ENCODE data around the gene GLT1D1. TPM values are rescaled to one million over a fixed set of nuclear protein-coding genes. Genes with fewer than 3 reads are reported as not detected.

GLT1D1 gene
- total RNA-seq, 1 donor from 2014 or later = not detected

- DNase-seq (ENCODE audit: low read depth) = no peak
Measured at GRCh38 chr12:128911861-128912260, 58.6 kb downstream of the GLT1D1 start.

- no peak for DNase-seq (ENCODE audit: low read depth)
Measured at GRCh38 chr12:128914908-128915563, 61.8 kb downstream of the GLT1D1 start.

GRCh38 chr12:128916425-128916824, 63.1 kb downstream of the GLT1D1 start:
- no peak for DNase-seq (ENCODE audit: low read depth)

- no peak for DNase-seq (ENCODE audit: low read depth)
Measured at GRCh38 chr12:128918481-128919260, 65.4 kb downstream of the GLT1D1 start.

GRCh38 chr12:128920468-128920867, 67.2 kb downstream of the GLT1D1 start:
- DNase-seq (ENCODE audit: low read depth) = peak; percentile 73

GRCh38 chr12:128928361-128928760, 75.1 kb downstream of the GLT1D1 start:
- no peak for DNase-seq (ENCODE audit: low read depth)

GRCh38 chr12:128929057-128929456, 75.8 kb downstream of the GLT1D1 start:
- DNase-seq (ENCODE audit: low read depth) = no peak

- no peak for DNase-seq (ENCODE audit: low read depth)
Measured at GRCh38 chr12:128930606-128931005, 77.3 kb downstream of the GLT1D1 start.

GRCh38 chr12:128932521-128932920, 79.2 kb downstream of the GLT1D1 start:
- no peak for DNase-seq (ENCODE audit: low read depth)

GRCh38 chr12:128933039-128933438, 79.8 kb downstream of the GLT1D1 start:
- no peak for DNase-seq (ENCODE audit: low read depth)

- no peak for DNase-seq (ENCODE audit: low read depth)
Measured at GRCh38 chr12:128933926-128934325, 80.6 kb downstream of the GLT1D1 start.

- no peak for DNase-seq (ENCODE audit: low read depth)
Measured at GRCh38 chr12:128938886-128939285, 85.6 kb downstream of the GLT1D1 start.

- no peak for DNase-seq (ENCODE audit: low read depth)
Measured at GRCh38 chr12:128940090-128940888, 87.0 kb downstream of the GLT1D1 start.

- DNase-seq (ENCODE audit: low read depth) = no peak
Measured at GRCh38 chr12:128940974-128941373, 87.7 kb downstream of the GLT1D1 start.

- no peak for DNase-seq (ENCODE audit: low read depth)
Measured at GRCh38 chr12:128942960-128943477, 89.7 kb downstream of the GLT1D1 start.

GRCh38 chr12:128944956-128945355, 91.7 kb downstream of the GLT1D1 start:
- DNase-seq (ENCODE audit: low read depth) = no peak

- DNase-seq (ENCODE audit: low read depth) = no peak
Measured at GRCh38 chr12:128947209-128947608, 93.9 kb downstream of the GLT1D1 start.

GRCh38 chr12:128949086-128949485, 95.8 kb downstream of the GLT1D1 start:
- no peak for DNase-seq (ENCODE audit: low read depth)

GRCh38 chr12:128951448-128951847, 98.2 kb downstream of the GLT1D1 start:
- no peak for DNase-seq (ENCODE audit: low read depth)

- DNase-seq (ENCODE audit: low read depth) = no peak
Measured at GRCh38 chr12:128956755-128957154, 103.5 kb downstream of the GLT1D1 start.

GRCh38 chr12:128959901-128960300, 106.6 kb downstream of the GLT1D1 start:
- DNase-seq (ENCODE audit: low read depth) = no peak

Data from myocyte (in vitro differentiated cells).